ENCODE measurements around the gene SPATS2L. TPM values are rescaled to one million over a fixed set of nuclear protein-coding genes. Genes with fewer than 3 reads are reported as not detected.

Gene SPATS2L
- total and polyA plus RNA-seq, 2 donors (not counting 1 experiment from before 2014, with no cell fraction given) = 0.27 to 0.44 TPM

- intact Hi-C loops (cut with micrococcal nuclease) = no loop called here
- no peak overlapping the region for H2AFZ ChIP-seq (ENCODE audit: insufficient read depth, low read depth, low read length, poor library complexity, severe bottlenecking)
- no peaks in the 10 kb centered on the region for H3K79me2 ChIP-seq (ENCODE audit: control insufficient read depth, insufficient read depth, low read length)
- Mint-ChIP-seq H3K27ac (no peak overlapping the region), H3K9me3 (ENCODE audit: insufficient read depth) (no peaks in the 10 kb centered on the region), H3K4me3 (no peak overlapping the region), H3K27me3 (no peaks in the 10 kb centered on the region), H3K4me1 (peaks cover 12% of the 10 kb centered on the region)
- peaks cover 5 to 8% of the 10 kb centered on the region in 2 donors for H3K4me1 ChIP-seq (ENCODE audit: control insufficient read depth in 2 of 2, insufficient read depth in 2 of 2, low read length in 2 of 2)
- H3K27ac ChIP-seq (ENCODE audit: low read length in 2 of 2) = no peak overlapping the region
- ChIA-PET POLR2A (no interaction called here), CTCF (interaction anchor here (1.0 kb wide), 1 partner anchor 9 kb away, joined by 3 read pairs; no protein-coding TSS in a partner anchor)
- no peaks in the 10 kb centered on the region for H3K9me3 ChIP-seq (ENCODE audit: control extremely low read depth in 1 of 3, control insufficient read depth in 2 of 3, insufficient read depth in 1 of 3, low read length in 2 of 3)
- ATAC-seq (ENCODE audit: low read depth) (no peak), DNase-seq (no peak)
- H3K36me3 ChIP-seq (replicated peaks in 1 of 2; ENCODE audit: control extremely low read depth in 1 of 2, control insufficient read depth in 1 of 2, extremely low read depth in 1 of 2, insufficient read depth in 2 of 2, low read length in 1 of 2) = no peaks in the 10 kb centered on the region
- TF ChIP-seq EZH2 (IDR thresholded peaks at IDR 0.05; ENCODE audit: borderline replicate concordance, insufficient read depth, low read depth, low read length, poor library complexity, severe bottlenecking) (no peak), CTCF (IDR thresholded peaks at IDR 0.05) (no peak)
- no peaks in the 10 kb centered on the region for H4K20me1 ChIP-seq (ENCODE audit: control insufficient read depth, insufficient read depth, low read length, poor library complexity, severe bottlenecking)
- H3K4me2 ChIP-seq (replicated peaks; ENCODE audit: low read depth, low read length, poor library complexity, severe bottlenecking) = no peak overlapping the region
- WGBS (ENCODE audit: insufficient coverage) = 96% methylated on average over 5 of the region's 7 CpGs
- no peak overlapping the region for H3K4me3 ChIP-seq (ENCODE audit: control extremely low read depth in 1 of 5, extremely low read depth in 1 of 5, insufficient read depth in 1 of 5, low read depth in 2 of 5, low read length in 4 of 5)
- H3K27me3 ChIP-seq (replicated peaks in 1 of 4; ENCODE audit: control extremely low read depth in 1 of 4, control insufficient read depth in 3 of 4, insufficient read depth in 4 of 4, low read length in 3 of 4) = no peaks in the 10 kb centered on the region
- H3K9ac ChIP-seq (ENCODE audit: low read length) = no peak overlapping the region
Measured at GRCh38 chr2:200378652-200379290, 72.3 kb downstream of the SPATS2L start.

GRCh38 chr2:200379481-200380090, 73.1 kb downstream of the SPATS2L start:
- H3K4me3 Mint-ChIP-seq = no peak overlapping the region
- Histone ChIP-seq H3K9ac (ENCODE audit: low read length) (no peak overlapping the region), H3K9me3 (ENCODE audit: control extremely low read depth in 1 of 3, control insufficient read depth in 2 of 3, insufficient read depth in 1 of 3, low read length in 2 of 3) (no peaks in the 10 kb centered on the region), H2AFZ (ENCODE audit: insufficient read depth, low read depth, low read length, poor library complexity, severe bottlenecking) (no peak overlapping the region), H3K27ac (ENCODE audit: low read length in 2 of 2) (no peak overlapping the region), H4K20me1 (ENCODE audit: control insufficient read depth, insufficient read depth, low read length, poor library complexity, severe bottlenecking) (no peaks in the 10 kb centered on the region), H3K4me3 (ENCODE audit: control extremely low read depth in 1 of 5, extremely low read depth in 1 of 5, insufficient read depth in 1 of 5, low read depth in 2 of 5, low read length in 4 of 5) (no peak overlapping the region), H3K36me3 (replicated peaks in 1 of 2; ENCODE audit: control extremely low read depth in 1 of 2, control insufficient read depth in 1 of 2, extremely low read depth in 1 of 2, insufficient read depth in 2 of 2, low read length in 1 of 2) (no peaks in the 10 kb centered on the region), H3K4me1 (ENCODE audit: control insufficient read depth in 2 of 2, insufficient read depth in 2 of 2, low read length in 2 of 2) (peaks cover under 1 to 4% of the 10 kb centered on the region in 2 donors), H3K27me3 (replicated peaks in 1 of 4; ENCODE audit: control extremely low read depth in 1 of 4, control insufficient read depth in 3 of 4, insufficient read depth in 4 of 4, low read length in 3 of 4) (no peaks in the 10 kb centered on the region), H3K79me2 (ENCODE audit: control insufficient read depth, insufficient read depth, low read length) (no peaks in the 10 kb centered on the region), H3K4me2 (replicated peaks; ENCODE audit: low read depth, low read length, poor library complexity, severe bottlenecking) (no peak overlapping the region)
- DNase-seq = no peak
- ChIA-PET POLR2A (no interaction called here), CTCF (interaction anchor here (1.0 kb wide), 1 partner anchor 10 kb away, joined by 3 read pairs; no protein-coding TSS in a partner anchor)
- no peak for ATAC-seq (ENCODE audit: low read depth)
- peaks cover 5% of the 10 kb centered on the region for H3K4me1 Mint-ChIP-seq
- H3K27ac Mint-ChIP-seq = no peak overlapping the region
- no peaks in the 10 kb centered on the region for H3K27me3 Mint-ChIP-seq
- intact Hi-C loops (cut with micrococcal nuclease) = no loop called here
- 100% methylated on average over 2 of the region's 5 CpGs for WGBS (ENCODE audit: insufficient coverage)
- TF ChIP-seq EZH2 (IDR thresholded peaks at IDR 0.05; ENCODE audit: borderline replicate concordance, insufficient read depth, low read depth, low read length, poor library complexity, severe bottlenecking) (no peak), CTCF (IDR thresholded peaks at IDR 0.05) (no peak)
- no peaks in the 10 kb centered on the region for H3K9me3 Mint-ChIP-seq (ENCODE audit: insufficient read depth)
